ENCODE data around the gene NYAP2.

Gene NYAP2

GRCh38 chr2:225452677-225453076 is 53.2 kb downstream of the NYAP2 start:
- DNase-seq (ENCODE audit: low read depth) = no peak
- H3K4me3 ChIP-seq (ENCODE audit: low read length) = no peak overlapping the region
- TF ChIP-seq CTCF (conservative IDR thresholded peaks at IDR 0.05; ENCODE audit: low read length) = no peak

GRCh38 chr2:225454412-225454811 is 54.9 kb downstream of the NYAP2 start:
- no peak overlapping the region for H3K4me3 ChIP-seq (ENCODE audit: low read length)
- no peak for DNase-seq (ENCODE audit: low read depth)
- TF ChIP-seq CTCF (conservative IDR thresholded peaks at IDR 0.05; ENCODE audit: low read length) = no peak

GRCh38 chr2:225456619-225457260 is 57.2 kb downstream of the NYAP2 start:
- no peak for DNase-seq (ENCODE audit: low read depth)
- no peak overlapping the region for H3K4me3 ChIP-seq (ENCODE audit: low read length)
- TF ChIP-seq CTCF (conservative IDR thresholded peaks at IDR 0.05; ENCODE audit: low read length) = no peak

- TF ChIP-seq CTCF (conservative IDR thresholded peaks at IDR 0.05; ENCODE audit: low read length) = no peak
- no peak overlapping the region for H3K4me3 ChIP-seq (ENCODE audit: low read length)
- DNase-seq (ENCODE audit: low read depth) = no peak
Measured at GRCh38 chr2:225457482-225457881, 58.0 kb downstream of the NYAP2 start.

GRCh38 chr2:225458431-225459117 is 59.1 kb downstream of the NYAP2 start:
- H3K4me3 ChIP-seq (ENCODE audit: low read length) = no peak overlapping the region
- no peak for DNase-seq (ENCODE audit: low read depth)
- no peak for TF ChIP-seq CTCF (conservative IDR thresholded peaks at IDR 0.05; ENCODE audit: low read length)

- no peak for TF ChIP-seq CTCF (conservative IDR thresholded peaks at IDR 0.05; ENCODE audit: low read length)
- DNase-seq (ENCODE audit: low read depth) = no peak
- H3K4me3 ChIP-seq (ENCODE audit: low read length) = no peak overlapping the region
Measured at GRCh38 chr2:225462417-225462816, 62.9 kb downstream of the NYAP2 start.

- TF ChIP-seq CTCF (conservative IDR thresholded peaks at IDR 0.05; ENCODE audit: low read length) = no peak
- no peak for DNase-seq (ENCODE audit: low read depth)
- no peak overlapping the region for H3K4me3 ChIP-seq (ENCODE audit: low read length)
Measured at GRCh38 chr2:225462945-225463344, 63.4 kb downstream of the NYAP2 start.

Measured in AG10803 (cell line).